GM23338 (cell line): Measurements from ENCODE around the gene ZYX. TPM values are rescaled to one million over a fixed set of nuclear protein-coding genes. Genes with fewer than 3 reads are reported as not detected.

ENCODE experiments used
- ATAC-seq: fragments of 200-7000 bp; cut with Tn5 transposase; 3 replicates; pipeline ENCODE4 v1.9.1; 2020
- DNase-seq: peaks from one replicate; pipeline ENCODE4 v3.0.0-alpha.2; 2015; ENCODE audit warnings: low spot score
- H2AFZ ChIP-seq: fragments of 200-600 bp; sonication (generic); 2 replicates; pipeline ENCODE4 v1.8.0; 2016; ENCODE audit warnings: antibody characterized with exemption, mild to moderate bottlenecking, moderate library complexity
- H3F3A ChIP-seq: fragments of 200-600 bp; sonication (generic); replicated peaks from 2 replicates; pipeline ENCODE4 v1.8.0; 2017; ENCODE audit warnings: antibody characterized with exemption, mixed run types, low read depth
- H3K27ac ChIP-seq: fragments of 200-600 bp; sonication (generic); 2 replicates; pipeline ENCODE4 v1.6.1; 2016; ENCODE audit warnings: low read depth
- H3K27me3 ChIP-seq: fragments of 200-600 bp; sonication (generic); 2 replicates; pipeline ENCODE4 v1.8.0; 2016; ENCODE audit warnings: mild to moderate bottlenecking, mixed run types, moderate library complexity; ENCODE audit not compliant: insufficient read depth
- H3K36me3 ChIP-seq: fragments of 200-600 bp; sonication (generic); 2 replicates; pipeline ENCODE4 v1.8.0; 2016; ENCODE audit warnings: mild to moderate bottlenecking; ENCODE audit not compliant: insufficient read depth
- H3K4me1 ChIP-seq: fragments of 200-600 bp; sonication (generic); 2 replicates; pipeline ENCODE4 v1.8.0; 2016; ENCODE audit warnings: mild to moderate bottlenecking, moderate library complexity; ENCODE audit not compliant: insufficient read depth
- H3K4me2 ChIP-seq: fragments of 200-600 bp; sonication (generic); 2 replicates; pipeline ENCODE4 v1.7.1; 2017; ENCODE audit warnings: mixed run types
- H3K4me3 ChIP-seq: fragments of 200-600 bp; sonication (generic); 2 replicates; pipeline ENCODE4 v1.6.1; 2016; ENCODE audit warnings: mixed run types
- H3K79me2 ChIP-seq: fragments of 200-600 bp; sonication (generic); replicated peaks from 2 replicates; pipeline ENCODE4 v1.8.0; 2017; ENCODE audit warnings: mild to moderate bottlenecking; ENCODE audit not compliant: insufficient read depth
- H3K9me2 ChIP-seq: fragments of 200-600 bp; sonication (generic); 2 replicates; pipeline ENCODE4 v1.8.0; 2017; ENCODE audit not compliant: insufficient read depth
- H4K20me1 ChIP-seq: fragments of 200-600 bp; sonication (generic); replicated peaks from 2 replicates; pipeline ENCODE4 v1.8.0; 2017; ENCODE audit warnings: mild to moderate bottlenecking; ENCODE audit not compliant: insufficient read depth
- H3K27ac Mint-ChIP-seq: 2 replicates; pipeline ENCODE4 v1.8.0; 2020; ENCODE audit warnings: inconsistent platforms, mild to moderate bottlenecking, moderate library complexity, mixed read lengths
- H3K27me3 Mint-ChIP-seq: 3 replicates; pipeline ENCODE4 v1.8.0; 2022; ENCODE audit warnings: low read depth, mild to moderate bottlenecking, moderate library complexity, mixed read lengths, inconsistent platforms; ENCODE audit not compliant: insufficient read depth, poor library complexity
- H3K36me3 Mint-ChIP-seq: 3 replicates; pipeline ENCODE4 v1.8.0; 2021; ENCODE audit warnings: low read depth, mild to moderate bottlenecking, inconsistent platforms, moderate library complexity, mixed read lengths
- H3K4me1 Mint-ChIP-seq: 3 replicates; pipeline ENCODE4 v1.8.0; 2020; ENCODE audit warnings: mild to moderate bottlenecking, inconsistent platforms, mixed read lengths
- H3K4me3 Mint-ChIP-seq: 3 replicates; pipeline ENCODE4 v1.8.0; 2021; ENCODE audit warnings: moderate library complexity, mild to moderate bottlenecking, inconsistent platforms, mixed read lengths
- H3K9me3 Mint-ChIP-seq: 3 replicates; pipeline ENCODE4 v1.8.0; 2020; ENCODE audit warnings: moderate library complexity, mild to moderate bottlenecking, inconsistent platforms, mixed read lengths
- EZH2phosphoT487 ChIP-seq: fragments of 200-600 bp; sonication (generic); IDR thresholded peaks from one replicate; pipeline ENCODE4 v1.8.1; 2018; ENCODE audit warnings: antibody characterized with exemption; ENCODE audit not compliant: unreplicated experiment
- JUNB ChIP-seq: IDR thresholded peaks from one replicate; pipeline ENCODE4 v1.6.1; 2016; ENCODE audit warnings: antibody characterized with exemption; ENCODE audit not compliant: unreplicated experiment
- polyA plus RNA-seq: library from polyadenylated mRNA; unstranded; fragments of >200 nt; fragmentation: Nextera tagmentation; extraction: Ambion mirVana; gene quantifications from 2 replicates; pipeline ENCODE4 v1.2.1, GENCODE V29; 2016
- total RNA-seq: library from RNA; depleted of rRNA; stranded (reverse); fragments of >200 nt; shearing (Covaris generic); gene quantifications from 2 replicates; pipeline ENCODE4 v1.2.3, GENCODE V29; 2014
- TF ChIP-seq, protein P1 (sequence below), 2 experiments: fragments of 200-600 bp in 1 of 2; sonication (generic) in 1 of 2; conservative IDR thresholded peaks; 2 replicates each; pipeline versions ENCODE4 v1.5.1 to v1.6.1; 2016 to 2017; ENCODE audit warnings: antibody characterized with exemption in 2 of 2, low read depth in 2 of 2, mild to moderate bottlenecking in 2 of 2, moderate library complexity in 1 of 2
- TF ChIP-seq, protein P2 (sequence below): IDR thresholded peaks from 2 replicates; pipeline ENCODE4 v1.6.1; 2016; ENCODE audit warnings: antibody characterized with exemption
- TF ChIP-seq, protein P3 (sequence below): fragments of 250-450 bp; sonication (Bioruptor Pico); IDR thresholded peaks from 2 replicates; pipeline ENCODE4 v1.5.0; 2020; ENCODE audit warnings: mild to moderate bottlenecking, moderate library complexity

ZYX gene
- total and polyA plus RNA-seq, 2 experiments from 2014 or later, result 111 to 141 TPM

DNA sequence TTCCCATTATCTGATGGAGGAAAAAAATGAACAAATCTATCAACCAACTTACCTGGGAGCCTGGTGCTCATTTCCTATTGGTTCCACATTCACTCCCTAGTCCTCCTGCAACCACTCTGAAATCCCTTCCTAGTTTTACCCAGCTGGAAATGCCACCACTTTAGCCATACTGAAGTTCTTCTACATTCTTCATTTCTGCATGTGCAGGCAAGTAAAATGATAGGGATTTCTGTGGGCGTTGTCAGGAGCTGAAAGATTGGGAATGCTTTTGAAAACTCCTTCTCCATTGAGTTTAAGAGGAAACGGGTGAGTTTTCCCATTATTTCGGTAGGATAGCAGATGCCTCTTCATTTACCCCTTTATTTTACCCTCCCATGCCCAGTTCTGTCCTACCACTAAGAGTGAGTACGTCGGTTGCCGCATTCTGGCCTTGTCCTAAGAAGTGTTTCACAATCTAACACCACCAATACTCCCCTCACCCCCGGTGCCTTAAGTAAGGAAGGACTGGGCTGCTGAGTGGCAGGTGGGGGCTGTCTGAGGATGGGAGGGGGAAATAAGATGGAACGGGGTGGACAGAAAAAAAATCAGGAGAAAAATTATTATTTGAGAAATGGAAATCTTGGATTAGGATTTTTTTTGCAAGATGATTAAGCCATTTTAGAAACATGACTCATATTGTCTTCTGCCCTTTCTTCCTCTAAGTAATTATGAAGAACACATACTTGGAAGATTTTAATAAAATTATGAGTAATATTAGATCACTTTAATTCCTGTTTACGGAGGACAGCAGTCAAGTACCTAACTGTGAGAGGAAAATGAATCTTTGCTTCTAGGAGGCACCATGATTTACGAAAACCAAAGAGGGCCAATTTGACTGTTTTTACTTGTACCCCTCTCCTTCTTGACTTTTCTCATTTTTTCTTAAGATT, 48.9 kb downstream of the ZYX start:
- ATAC-seq (no peak), DNase-seq (no peak)
- Histone ChIP-seq H3F3A (no peaks in the 10 kb centered on the region), H3K4me2 (no peak overlapping the region), H3K79me2 (no peaks in the 10 kb centered on the region), H3K9me2 (no peaks in the 10 kb centered on the region), H3K4me3 (no peak overlapping the region), H3K36me3 (no peaks in the 10 kb centered on the region), H2AFZ (no peak overlapping the region), H3K27ac (no peak overlapping the region), H3K27me3 (no peaks in the 10 kb centered on the region), H4K20me1 (no peaks in the 10 kb centered on the region), H3K4me1 (no peaks in the 10 kb centered on the region)
- TF ChIP-seq, protein P1, sequence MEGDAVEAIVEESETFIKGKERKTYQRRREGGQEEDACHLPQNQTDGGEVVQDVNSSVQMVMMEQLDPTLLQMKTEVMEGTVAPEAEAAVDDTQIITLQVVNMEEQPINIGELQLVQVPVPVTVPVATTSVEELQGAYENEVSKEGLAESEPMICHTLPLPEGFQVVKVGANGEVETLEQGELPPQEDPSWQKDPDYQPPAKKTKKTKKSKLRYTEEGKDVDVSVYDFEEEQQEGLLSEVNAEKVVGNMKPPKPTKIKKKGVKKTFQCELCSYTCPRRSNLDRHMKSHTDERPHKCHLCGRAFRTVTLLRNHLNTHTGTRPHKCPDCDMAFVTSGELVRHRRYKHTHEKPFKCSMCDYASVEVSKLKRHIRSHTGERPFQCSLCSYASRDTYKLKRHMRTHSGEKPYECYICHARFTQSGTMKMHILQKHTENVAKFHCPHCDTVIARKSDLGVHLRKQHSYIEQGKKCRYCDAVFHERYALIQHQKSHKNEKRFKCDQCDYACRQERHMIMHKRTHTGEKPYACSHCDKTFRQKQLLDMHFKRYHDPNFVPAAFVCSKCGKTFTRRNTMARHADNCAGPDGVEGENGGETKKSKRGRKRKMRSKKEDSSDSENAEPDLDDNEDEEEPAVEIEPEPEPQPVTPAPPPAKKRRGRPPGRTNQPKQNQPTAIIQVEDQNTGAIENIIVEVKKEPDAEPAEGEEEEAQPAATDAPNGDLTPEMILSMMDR (conservative IDR thresholded peaks at IDR 0.05; ENCODE audit: low read depth in 2 of 2), result no peak
- TF ChIP-seq, protein P2, sequence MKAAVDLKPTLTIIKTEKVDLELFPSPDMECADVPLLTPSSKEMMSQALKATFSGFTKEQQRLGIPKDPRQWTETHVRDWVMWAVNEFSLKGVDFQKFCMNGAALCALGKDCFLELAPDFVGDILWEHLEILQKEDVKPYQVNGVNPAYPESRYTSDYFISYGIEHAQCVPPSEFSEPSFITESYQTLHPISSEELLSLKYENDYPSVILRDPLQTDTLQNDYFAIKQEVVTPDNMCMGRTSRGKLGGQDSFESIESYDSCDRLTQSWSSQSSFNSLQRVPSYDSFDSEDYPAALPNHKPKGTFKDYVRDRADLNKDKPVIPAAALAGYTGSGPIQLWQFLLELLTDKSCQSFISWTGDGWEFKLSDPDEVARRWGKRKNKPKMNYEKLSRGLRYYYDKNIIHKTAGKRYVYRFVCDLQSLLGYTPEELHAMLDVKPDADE, result no peak
- TF ChIP-seq JUNB, result no peak
- no peak for TF ChIP-seq EZH2phosphoT487
- TF ChIP-seq, protein P3, sequence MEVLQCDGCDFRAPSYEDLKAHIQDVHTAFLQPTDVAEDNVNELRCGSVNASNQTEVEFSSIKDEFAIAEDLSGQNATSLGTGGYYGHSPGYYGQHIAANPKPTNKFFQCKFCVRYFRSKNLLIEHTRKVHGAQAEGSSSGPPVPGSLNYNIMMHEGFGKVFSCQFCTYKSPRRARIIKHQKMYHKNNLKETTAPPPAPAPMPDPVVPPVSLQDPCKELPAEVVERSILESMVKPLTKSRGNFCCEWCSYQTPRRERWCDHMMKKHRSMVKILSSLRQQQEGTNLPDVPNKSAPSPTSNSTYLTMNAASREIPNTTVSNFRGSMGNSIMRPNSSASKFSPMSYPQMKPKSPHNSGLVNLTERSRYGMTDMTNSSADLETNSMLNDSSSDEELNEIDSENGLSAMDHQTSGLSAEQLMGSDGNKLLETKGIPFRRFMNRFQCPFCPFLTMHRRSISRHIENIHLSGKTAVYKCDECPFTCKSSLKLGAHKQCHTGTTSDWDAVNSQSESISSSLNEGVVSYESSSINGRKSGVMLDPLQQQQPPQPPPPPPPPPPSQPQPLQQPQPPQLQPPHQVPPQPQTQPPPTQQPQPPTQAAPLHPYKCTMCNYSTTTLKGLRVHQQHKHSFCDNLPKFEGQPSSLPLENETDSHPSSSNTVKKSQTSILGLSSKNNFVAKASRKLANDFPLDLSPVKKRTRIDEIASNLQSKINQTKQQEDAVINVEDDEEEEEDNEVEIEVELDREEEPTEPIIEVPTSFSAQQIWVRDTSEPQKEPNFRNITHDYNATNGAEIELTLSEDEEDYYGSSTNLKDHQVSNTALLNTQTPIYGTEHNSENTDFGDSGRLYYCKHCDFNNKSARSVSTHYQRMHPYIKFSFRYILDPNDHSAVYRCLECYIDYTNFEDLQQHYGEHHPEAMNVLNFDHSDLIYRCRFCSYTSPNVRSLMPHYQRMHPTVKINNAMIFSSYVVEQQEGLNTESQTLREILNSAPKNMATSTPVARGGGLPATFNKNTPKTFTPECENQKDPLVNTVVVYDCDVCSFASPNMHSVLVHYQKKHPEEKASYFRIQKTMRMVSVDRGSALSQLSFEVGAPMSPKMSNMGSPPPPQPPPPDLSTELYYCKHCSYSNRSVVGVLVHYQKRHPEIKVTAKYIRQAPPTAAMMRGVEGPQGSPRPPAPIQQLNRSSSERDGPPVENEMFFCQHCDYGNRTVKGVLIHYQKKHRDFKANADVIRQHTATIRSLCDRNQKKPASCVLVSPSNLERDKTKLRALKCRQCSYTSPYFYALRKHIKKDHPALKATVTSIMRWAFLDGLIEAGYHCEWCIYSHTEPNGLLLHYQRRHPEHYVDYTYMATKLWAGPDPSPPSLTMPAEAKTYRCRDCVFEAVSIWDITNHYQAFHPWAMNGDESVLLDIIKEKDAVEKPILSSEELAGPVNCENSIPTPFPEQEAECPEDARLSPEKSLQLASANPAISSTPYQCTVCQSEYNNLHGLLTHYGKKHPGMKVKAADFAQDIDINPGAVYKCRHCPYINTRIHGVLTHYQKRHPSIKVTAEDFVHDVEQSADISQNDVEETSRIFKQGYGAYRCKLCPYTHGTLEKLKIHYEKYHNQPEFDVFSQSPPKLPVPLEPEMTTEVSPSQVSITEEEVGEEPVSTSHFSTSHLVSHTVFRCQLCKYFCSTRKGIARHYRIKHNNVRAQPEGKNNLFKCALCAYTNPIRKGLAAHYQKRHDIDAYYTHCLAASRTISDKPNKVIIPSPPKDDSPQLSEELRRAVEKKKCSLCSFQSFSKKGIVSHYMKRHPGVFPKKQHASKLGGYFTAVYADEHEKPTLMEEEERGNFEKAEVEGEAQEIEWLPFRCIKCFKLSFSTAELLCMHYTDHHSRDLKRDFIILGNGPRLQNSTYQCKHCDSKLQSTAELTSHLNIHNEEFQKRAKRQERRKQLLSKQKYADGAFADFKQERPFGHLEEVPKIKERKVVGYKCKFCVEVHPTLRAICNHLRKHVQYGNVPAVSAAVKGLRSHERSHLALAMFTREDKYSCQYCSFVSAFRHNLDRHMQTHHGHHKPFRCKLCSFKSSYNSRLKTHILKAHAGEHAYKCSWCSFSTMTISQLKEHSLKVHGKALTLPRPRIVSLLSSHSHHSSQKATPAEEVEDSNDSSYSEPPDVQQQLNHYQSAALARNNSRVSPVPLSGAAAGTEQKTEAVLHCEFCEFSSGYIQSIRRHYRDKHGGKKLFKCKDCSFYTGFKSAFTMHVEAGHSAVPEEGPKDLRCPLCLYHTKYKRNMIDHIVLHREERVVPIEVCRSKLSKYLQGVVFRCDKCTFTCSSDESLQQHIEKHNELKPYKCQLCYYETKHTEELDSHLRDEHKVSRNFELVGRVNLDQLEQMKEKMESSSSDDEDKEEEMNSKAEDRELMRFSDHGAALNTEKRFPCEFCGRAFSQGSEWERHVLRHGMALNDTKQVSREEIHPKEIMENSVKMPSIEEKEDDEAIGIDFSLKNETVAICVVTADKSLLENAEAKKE (CRISPR knock-in tag), result no peak
- Mint-ChIP-seq H3K4me3 (no peak overlapping the region), H3K27me3 (peaks cover 2% of the 10 kb centered on the region), H3K4me1 (no peaks in the 10 kb centered on the region), H3K27ac (no peak overlapping the region), H3K36me3 (0 out of 3 replicates have a peak, but pooled peaks cover 1% of the 10 kb centered on the region), H3K9me3 (peaks cover 1% of the 10 kb centered on the region; the same call in 2 of the 3 replicates)
